ENCODE measurements around the gene ARHGAP5.

ARHGAP5 gene

DNA sequence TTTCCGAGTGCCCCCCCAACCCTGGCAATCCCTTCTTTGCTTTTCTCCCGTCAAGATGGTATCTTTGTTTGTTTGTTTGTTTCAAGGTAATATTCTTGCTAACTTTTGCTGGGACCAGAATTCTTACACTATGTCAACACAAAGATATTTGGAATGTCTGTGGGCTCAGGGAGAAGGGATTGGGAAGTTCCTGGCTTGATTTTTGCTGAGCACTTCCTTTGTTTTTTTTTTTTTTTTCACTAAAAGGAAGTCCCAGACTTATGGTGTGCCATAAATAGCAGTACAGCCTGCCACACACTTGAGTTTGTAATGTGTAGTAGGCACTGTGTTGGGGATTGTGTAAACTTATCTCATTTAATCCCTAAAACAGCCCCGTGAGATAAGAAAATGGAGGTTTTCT lies 113.6 kb downstream of the ARHGAP5 start:
- peak; percentile 24 for DNase-seq

GRCh38 chr14:32192712-32193373 lies 115.7 kb downstream of the ARHGAP5 start:
- DNase-seq: no peak

GRCh38 chr14:32193532-32193931 lies 116.4 kb downstream of the ARHGAP5 start:
- no peak for DNase-seq

DNA sequence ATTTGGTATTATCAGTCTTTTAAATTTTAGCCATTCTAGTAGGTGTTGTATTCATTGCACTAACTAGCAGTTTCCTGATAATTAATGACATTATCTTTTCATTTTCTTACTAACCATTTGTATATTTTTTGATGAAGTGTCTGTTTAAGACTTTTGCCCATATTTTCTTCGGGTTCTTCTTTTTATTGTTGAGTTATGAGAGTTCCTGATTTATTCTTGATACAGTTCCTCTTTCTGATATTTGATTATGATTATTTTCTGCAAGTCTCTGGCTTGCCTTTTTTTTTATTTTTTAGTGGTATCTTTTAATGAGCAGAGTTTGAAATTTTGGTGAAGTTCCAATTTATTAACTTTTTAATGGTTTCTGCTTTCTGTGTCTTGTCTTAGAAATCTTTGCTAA lies 118.5 kb downstream of the ARHGAP5 start:
- no peak for DNase-seq

GRCh38 chr14:32197919-32198318 lies 120.8 kb downstream of the ARHGAP5 start:
- no peak for DNase-seq

DNA sequence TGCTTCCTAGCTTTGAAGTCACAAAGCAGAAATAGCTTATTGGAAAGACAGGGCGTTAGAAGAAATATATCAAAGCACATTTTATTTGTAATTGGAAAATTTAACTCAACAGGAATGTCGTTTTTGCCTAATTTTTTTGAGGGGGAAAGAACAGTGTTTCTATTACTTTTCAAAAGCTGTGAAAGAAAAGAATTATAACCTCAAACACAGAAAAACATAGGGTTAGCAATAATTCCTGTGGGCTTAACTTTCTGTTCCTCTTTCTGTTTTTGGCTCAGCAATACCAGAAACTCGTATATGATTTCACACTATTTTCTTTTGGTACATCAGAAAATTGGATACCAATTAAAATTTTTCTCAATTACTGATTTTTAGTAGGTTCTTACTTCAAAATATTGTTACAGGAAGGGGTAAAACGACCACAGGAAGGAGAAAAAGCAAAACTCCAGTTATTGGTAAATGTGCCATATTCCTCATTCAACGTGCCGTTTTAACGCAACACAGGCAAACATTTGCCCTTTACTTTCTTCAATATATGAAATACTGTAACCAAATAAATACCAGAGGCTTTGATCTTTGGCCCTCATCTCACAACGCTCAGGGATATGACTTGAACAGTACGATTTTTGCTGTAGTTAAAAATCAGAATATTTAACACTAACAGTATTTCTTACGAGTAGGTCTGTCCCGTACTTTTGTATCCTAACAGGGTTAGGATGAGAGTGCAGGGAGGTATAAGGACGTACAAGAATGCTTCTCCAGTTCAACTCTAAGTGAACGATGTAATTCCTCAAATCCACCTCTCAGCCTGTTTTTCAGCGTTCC lies 123.5 kb downstream of the ARHGAP5 start:
- no peak for DNase-seq

GRCh38 chr14:32201193-32201815 lies 124.2 kb downstream of the ARHGAP5 start:
- DNase-seq: peak; percentile 66

DNA sequence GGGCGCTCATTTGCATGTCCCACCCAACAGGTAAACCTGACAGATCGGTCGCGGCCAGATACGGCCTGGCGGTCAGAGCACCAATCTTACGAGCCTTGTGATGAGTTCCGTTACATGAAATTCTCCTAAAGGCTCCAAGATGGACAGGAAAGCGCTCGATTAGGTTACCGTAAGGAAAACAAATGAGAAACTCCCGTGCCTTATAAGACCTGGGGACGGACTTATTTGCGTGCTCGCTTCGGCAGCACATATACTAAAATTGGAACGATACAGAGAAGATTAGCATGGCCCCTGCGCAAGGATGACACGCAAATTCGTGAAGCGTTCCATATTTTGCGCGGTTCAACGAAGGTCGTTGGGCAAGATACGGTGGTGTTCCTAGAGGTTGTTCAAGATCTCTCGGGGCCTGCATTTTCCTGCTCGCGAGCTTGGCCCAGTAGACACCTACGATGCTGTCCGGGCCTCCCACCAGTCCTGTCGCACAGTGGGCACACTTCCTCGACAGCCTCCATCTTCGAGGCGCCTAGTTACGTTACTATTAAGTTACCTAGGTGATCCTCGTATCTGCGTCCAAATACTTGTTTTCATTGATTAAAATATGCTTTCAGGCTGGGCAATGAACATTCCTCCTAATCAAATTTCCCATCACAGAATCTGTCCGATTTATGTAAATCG lies 124.8 kb downstream of the ARHGAP5 start, which contains the start of gene RNU6-7:
Gene RNU6-7 (plus strand): TSS at position 230 of the 675 bp plus-strand sequence.
- DNase-seq: no peak

GRCh38 chr14:32202491-32202997 lies 125.4 kb downstream of the ARHGAP5 start:
- DNase-seq: peak; percentile 30

- peak; percentile 90 for DNase-seq
Observed at GRCh38 chr14:32202998-32203882, 126.1 kb downstream of the ARHGAP5 start, which contains the start of gene RNU6-8. RNU6-8 (minus strand) TSS chr14:32203269.

- DNase-seq: no peak
Observed at GRCh38 chr14:32203928-32204357, 126.8 kb downstream of the ARHGAP5 start.

DNA sequence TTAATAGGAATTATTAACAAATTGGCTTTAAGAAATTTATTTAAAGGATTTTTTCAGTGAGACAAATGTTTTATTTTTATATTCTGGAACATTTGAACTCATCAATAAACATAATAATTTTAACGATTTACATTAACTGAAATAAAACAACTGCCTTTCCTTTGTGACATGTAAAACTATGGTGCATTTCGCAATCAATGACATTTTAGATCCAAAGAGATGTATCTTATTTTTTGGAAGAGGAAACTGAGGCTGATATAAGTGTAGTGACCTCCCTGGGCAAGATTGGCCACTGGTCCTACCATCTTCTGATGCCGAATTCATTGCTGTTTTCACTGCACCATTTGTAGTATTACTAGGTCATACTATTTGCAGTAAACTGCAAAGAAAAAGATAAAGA lies 128.4 kb downstream of the ARHGAP5 start:
- no peak for DNase-seq

DNA sequence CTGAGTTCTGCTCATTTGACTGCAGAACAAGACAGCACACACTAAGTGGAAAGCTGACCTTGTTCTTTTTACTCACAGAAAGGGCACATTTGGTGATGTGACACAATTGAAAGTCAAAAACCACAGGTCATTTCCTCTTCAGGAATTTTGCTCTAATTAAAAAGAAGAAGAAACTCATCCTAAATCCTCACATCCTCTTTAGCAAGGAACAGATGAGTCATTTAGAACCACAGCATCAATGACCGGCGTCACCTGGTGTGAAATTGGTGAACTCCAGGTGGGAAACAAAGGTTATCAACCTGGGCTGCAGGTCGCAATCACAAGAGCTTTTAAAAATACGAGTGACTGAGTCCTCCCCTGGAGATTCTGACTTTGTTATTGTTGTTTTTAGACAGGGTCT lies 128.9 kb downstream of the ARHGAP5 start:
- DNase-seq: no peak

DNA sequence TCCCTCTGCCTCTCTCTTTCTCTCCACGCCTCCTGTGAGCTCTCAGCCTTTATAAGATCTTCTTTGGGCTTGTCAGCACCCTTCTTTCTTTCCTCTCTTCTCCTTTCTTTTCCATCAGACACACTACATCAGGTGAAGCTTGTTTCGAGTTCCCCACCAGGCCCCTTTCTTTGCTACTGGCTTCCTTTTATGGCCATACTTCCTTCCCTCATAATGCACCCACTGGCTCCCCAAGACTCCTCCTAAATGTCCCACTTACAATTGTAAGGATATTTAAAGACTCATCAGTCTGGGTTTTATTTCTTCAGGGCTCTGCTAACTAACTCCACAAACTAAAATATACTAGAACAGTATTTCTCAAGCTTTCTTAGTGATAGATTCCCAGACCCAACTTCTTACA lies 129.4 kb downstream of the ARHGAP5 start:
- DNase-seq: no peak

DNA sequence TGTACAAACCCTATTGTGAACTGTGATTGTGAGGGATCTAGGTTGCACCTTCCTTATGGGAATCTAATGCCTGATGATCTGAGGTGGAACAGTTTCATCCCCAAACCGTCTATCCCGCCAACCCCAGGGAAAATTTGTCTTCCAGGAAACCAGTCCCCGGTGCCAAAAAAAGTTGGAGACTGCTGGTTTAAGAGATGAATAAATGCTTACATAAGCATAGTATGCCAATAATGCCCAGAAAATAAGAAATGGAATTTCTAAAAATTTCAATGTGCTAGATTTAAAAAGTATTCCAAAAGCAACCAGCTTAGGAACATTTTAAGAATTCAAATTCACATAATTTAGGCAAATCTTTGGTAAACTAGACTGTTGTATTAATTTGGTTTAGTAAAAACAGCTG lies 131.4 kb downstream of the ARHGAP5 start:
- no peak for DNase-seq

Data from EL (cell line).